ENCODE measurements around the gene SLC22A16.
A peak's percentile ranks its signal among the peaks of the same experiment; 100 is the strongest.

SLC22A16 gene

GRCh38 chr6:110446405-110446804, 30.0 kb downstream of the SLC22A16 start:
- no peak for DNase-seq

GRCh38 chr6:110440026-110440425, 36.4 kb downstream of the SLC22A16 start:
- DNase-seq, result no peak

GRCh38 chr6:110439356-110439755, 37.1 kb downstream of the SLC22A16 start:
- DNase-seq, result no peak

- peak; percentile 19 for DNase-seq
Measured at GRCh38 chr6:110434961-110435602, 41.3 kb downstream of the SLC22A16 start.

- DNase-seq, result no peak
Measured at GRCh38 chr6:110432285-110432900, 44.0 kb downstream of the SLC22A16 start.

GRCh38 chr6:110430741-110431140, 45.7 kb downstream of the SLC22A16 start:
- no peak for DNase-seq

- no peak for DNase-seq
Measured at GRCh38 chr6:110430236-110430635, 46.2 kb downstream of the SLC22A16 start.

- DNase-seq, result no peak
Measured at GRCh38 chr6:110428153-110428552, 48.3 kb downstream of the SLC22A16 start.

DNA sequence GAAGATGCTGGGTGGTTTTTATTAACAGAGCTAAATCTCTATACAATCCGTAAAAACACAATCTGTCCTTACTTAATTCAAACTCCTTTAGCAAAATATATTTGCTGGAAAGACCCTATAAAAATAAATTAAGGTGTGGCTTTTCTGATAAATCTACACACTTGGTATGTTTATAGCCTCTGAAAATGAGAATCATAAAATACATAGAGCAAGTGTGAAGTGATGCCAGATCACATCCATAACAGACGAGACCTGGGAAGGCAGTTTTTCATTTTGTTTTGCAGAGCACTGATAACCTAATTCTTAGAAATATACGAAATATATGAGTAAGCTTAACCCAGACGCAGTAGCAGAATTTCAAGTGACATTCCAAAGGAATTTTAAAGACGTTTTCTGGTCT, 50.6 kb downstream of the SLC22A16 start:
- DNase-seq, result no peak

- no peak for DNase-seq
Measured at GRCh38 chr6:110422444-110422822, 54.0 kb downstream of the SLC22A16 start.

DNA sequence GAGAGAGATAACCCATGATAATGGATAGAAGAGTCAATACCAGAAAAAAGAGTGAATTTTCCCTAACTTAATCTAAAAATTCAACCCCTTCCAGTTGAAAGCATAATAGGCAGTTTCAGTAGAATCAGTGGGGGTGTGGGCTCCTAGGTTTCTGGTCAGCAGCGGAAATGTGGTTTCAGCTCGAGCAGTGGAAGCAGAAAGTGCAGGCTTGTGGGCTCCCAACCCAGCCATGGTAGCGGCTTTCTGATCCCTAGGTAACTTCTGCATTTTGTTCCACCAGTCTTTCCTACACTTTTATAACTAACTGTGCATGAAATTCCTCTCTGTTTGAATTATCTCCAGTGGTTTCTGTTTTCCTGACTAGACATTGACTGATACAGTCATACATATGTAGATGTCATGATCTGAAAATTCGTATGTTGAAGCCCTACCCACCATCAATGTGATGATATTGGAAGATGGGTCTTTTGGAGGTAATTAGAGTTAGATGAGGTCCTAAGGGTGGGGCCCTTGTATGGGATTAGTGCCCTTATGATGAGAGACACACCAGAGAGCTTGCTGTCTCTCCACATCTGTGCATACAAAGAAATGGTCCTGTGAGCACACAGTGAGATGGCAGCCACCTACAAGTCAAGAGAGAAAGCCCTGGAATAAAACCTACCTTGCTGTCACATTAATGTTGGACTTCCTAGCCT, 54.5 kb downstream of the SLC22A16 start:
- DNase-seq, result peak; percentile 31

DNA sequence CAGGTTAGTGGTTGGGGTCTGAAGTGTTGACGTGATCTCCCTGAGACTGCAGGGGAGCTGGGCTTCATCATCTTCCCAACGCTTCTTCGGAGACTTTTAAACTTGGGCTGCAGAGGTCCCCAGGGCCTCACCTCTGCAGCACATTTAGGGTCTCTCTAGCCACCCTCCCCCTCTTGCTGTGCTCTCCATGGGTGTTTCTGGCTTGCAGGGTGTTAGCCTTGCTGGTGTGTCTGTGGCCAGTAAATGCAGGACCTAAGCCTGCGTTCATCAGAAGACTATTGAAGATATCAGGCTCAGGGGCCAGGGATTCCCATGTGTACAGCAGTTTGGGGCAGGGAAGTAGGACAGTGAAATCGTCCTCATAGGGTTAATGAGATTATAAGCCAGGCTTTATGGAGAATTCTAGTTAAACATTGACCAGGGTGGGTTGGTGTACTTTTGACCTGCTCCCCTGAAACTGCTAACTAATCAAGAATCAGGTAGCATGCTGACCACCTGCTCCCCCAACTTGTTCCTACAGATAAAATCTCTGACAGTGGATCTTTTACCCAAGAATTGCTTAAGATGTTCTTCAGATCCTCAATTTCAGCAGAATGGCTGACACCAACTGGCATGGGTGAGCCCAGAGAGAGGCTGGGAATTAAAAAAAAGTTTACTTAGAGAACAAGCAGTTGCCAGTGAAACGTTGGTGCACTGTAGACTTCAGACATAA, 57.2 kb downstream of the SLC22A16 start:
- no peak for DNase-seq

DNA sequence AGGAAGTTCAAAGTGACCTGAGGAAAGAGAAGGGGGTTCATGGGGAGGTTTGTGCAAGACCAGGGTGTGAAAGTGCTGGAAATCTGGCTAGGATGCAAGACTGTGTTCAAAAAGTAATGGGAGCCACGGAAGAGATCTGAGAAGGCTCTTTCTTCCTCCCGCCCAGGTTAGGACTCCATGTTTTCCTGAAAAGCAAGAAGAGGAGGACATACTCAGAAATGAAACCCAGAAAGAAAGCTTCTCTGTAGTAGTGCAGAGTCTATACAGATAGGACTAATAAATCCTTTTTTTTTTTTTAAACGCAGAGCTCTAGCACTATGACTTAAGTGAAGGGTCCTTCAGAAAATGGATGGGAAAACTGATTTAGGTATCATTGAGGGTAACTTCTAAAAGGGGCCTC, 57.8 kb downstream of the SLC22A16 start:
- no peak for DNase-seq

- DNase-seq, result peak; percentile 40
Measured at GRCh38 chr6:110415086-110415916, 61.1 kb downstream of the SLC22A16 start, which contains the start of gene DDO. DDO (minus strand) TSS chr6:110415575; CDS start chr6:110413462, 2,113 bp downstream.

DNA sequence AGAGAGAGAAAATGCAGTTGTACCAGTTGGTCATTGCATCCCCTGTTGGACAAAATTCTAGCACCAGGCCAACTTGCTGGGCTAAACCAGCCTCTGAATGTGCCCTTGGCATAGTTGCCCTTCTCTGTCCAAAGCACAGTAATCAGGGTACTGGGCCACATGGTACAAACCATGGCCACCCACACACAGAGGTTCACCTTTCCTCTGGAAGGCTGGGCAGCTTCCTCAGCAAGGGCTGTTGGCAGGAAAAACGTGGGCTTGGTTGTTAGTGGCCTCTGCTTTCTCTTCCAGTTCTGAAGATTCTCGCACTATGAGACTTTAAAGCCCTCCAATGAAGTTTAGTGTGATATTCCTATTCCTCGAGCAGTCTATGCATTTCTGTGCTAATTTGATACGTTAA, 61.7 kb downstream of the SLC22A16 start:
- no peak for DNase-seq

DNA sequence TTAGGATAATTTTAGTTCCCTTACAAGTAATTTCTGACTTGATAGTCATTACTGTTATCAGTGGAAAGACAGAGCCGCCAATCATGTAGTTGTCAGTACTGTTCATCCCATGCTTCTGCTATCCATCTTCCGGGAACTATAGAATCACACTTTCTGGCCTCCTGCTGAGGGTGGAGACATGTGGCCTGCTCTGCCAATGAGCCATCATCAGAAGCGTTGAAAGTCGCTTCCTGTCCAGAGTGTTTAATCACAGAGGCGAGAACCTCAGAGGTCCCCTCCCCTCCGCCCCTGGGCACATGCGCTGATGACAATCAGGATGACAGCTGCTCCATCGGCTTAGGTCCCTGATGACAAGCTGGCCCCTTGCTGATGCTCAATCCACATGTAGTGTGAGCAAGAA, 64.1 kb downstream of the SLC22A16 start:
- DNase-seq, result no peak

- no peak for DNase-seq
Measured at GRCh38 chr6:110410511-110410910, 65.9 kb downstream of the SLC22A16 start.

GRCh38 chr6:110409794-110410193, 66.6 kb downstream of the SLC22A16 start:
- DNase-seq, result no peak

- DNase-seq, result no peak
Measured at GRCh38 chr6:110408901-110409300, 67.5 kb downstream of the SLC22A16 start.

DNA sequence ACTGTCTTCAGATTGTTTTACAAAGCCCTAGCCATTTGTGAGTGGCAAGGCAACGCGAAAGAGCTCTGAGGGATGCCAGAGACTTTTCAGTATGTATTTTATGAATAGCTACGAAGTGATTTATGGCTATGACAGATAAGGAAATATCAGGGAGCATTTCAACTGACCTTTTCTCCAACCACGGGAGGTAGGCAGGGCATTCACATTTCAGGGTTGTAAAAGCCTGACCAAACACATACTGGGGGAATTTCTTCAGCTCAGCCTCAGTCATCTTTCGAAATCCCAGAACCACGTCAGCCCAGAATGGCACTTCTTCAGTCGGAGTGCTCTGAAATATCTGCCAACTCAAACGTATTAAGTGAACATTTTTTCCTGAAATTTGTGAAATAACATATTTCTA, 71.8 kb downstream of the SLC22A16 start:
- DNase-seq, result no peak

DNA sequence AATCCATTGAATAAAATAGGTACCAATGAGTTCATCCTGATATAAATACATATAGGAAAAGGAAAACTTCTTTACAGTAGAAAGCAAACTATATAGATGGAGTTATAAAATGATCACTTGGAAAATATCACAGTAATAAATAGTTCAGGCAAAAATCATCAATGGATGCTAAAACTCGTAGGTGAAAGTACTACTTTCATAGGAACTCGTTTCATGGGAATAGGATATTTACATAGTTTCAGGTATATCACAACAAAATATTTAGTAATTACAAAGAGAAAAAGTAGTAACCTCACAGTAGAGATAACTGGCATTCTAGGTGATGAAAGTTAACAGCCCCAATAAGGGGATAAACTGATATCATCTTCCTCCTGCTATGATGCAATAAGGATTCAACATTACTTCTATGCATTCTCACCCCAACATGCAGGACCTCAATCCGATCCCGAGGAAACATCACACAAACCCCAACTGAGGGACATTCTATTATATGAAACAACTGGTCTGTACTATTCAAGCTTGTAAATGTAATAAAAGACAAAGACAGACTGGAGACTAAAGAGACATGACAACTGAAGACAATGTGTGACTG, 74.7 kb downstream of the SLC22A16 start:
- DNase-seq, result no peak

GRCh38 chr6:110400208-110400607, 76.2 kb downstream of the SLC22A16 start:
- no peak for DNase-seq

All from hematopoietic multipotent progenitor cell treated with erythropoietin and hydrocortisone succinate and interleukin-3 and kit ligand, for 8 days (in vitro differentiated cells).